A549 (cell line): Measurements from ENCODE around the gene RNMT.

Experiments used
- CEBPB ChIP-seq, 2 experiments: fragments of >200 bp in 1 of 2; sonication (Bioruptor Twin) in 1 of 2; formaldehyde crosslinking in 1 of 2; IDR thresholded peaks; 2 replicates each; pipeline ENCODE4 v1.6.1; 2012 to 2016
- EP300 ChIP-seq, 2 experiments: fragments of >200 bp; sonication (Bioruptor Twin); formaldehyde crosslinking; IDR thresholded peaks; 2 replicates in 1 of 2; 3 replicates in 1 of 2; pipeline ENCODE4 v1.6.1; 2016 to 2017
- FOSL2 ChIP-seq, 2 experiments: fragments of 450-650 bp in 1 of 2; fragments of >200 bp in 1 of 2; sonication (Bioruptor Twin) in 1 of 2; formaldehyde crosslinking; IDR thresholded peaks; 2 replicates each; pipeline versions ENCODE4 v1.5.0 to v1.6.1; 2016 to 2020; ENCODE audit warnings: mild to moderate bottlenecking in 1 of 2, moderate library complexity in 1 of 2
- KDM5A ChIP-seq: fragments of 200-600 bp; sonication (generic); IDR thresholded peaks from 2 replicates; pipeline ENCODE4 v1.6.1; 2016; ENCODE audit warnings: antibody characterized with exemption, mild to moderate bottlenecking
- MAFK ChIP-seq: fragments of 450-650 bp; IDR thresholded peaks from 2 replicates; pipeline ENCODE4 v1.6.1; 2014; ENCODE audit not compliant: partially characterized antibody
- SREBF2 ChIP-seq: fragments of 450-650 bp; IDR thresholded peaks from 2 replicates; pipeline ENCODE4 v1.6.1; 2014; ENCODE audit warnings: mild to moderate bottlenecking, moderate library complexity
- ZFP36 ChIP-seq: fragments of 450-650 bp; IDR thresholded peaks from 2 replicates; pipeline ENCODE4 v1.6.1; 2014; ENCODE audit warnings: borderline replicate concordance; ENCODE audit not compliant: partially characterized antibody
- TF ChIP-seq, protein P1 (sequence below): fragments of 200-600 bp; sonication (generic); IDR thresholded peaks from 2 replicates; pipeline ENCODE4 v1.6.1; 2016; ENCODE audit warnings: antibody characterized with exemption, mild to moderate bottlenecking, moderate library complexity
- TF ChIP-seq, protein P2 (sequence below): fragments of >200 bp; sonication (Bioruptor Twin); formaldehyde crosslinking; IDR thresholded peaks from 3 replicates; pipeline ENCODE4 v1.5.1; 2016
- TF ChIP-seq, protein P3 (sequence below): IDR thresholded peaks from 2 replicates; pipeline ENCODE4 v1.6.1; 2012
- TF ChIP-seq, protein P4 (sequence below): fragments of 450-650 bp; IDR thresholded peaks from 2 replicates; pipeline ENCODE4 v1.6.1; 2014; ENCODE audit warnings: antibody characterized with exemption

DNA sequence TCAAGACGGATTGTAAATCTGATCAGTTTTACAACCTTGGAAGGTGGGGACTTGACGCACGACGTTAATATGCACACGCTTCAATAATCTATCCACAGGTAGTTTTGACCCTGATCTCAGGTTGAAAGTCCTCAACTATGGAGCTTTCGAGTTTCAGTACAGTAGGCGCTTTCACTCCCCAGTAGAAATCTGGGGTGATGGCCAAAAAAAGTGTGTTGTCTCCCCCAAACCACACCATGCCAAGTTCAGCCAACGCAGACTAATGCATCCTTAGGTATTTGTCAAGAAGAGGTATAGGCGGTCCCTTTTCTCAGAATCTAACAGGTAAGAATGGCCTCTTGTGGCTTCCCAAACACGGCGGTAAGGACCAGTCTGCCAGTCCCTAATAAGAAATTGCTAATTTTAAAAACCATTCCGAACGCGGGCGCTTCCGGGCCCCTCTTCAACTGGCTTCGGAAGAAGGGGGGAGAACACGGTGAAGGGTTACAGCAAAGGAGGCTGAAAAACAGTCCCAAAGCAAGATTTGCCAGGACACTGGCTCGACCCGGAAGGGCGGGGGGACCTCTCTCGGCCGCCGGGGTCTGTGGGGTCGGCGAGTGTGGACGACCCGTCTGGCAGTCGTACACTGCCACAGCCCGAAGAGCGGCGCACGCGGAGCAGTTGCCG is 774 bp upstream of the RNMT start:
- TF ChIP-seq SREBF2 (no peak), ZFP36 (no peak), EP300 (IDR thresholded peaks at IDR 0.05) (no peak), CEBPB (IDR thresholded peaks at IDR 0.05) (no peak), FOSL2 (IDR thresholded peaks at IDR 0.05) (no peak), FOSL2 (CRISPR knock-in tag; IDR thresholded peaks at IDR 0.05) (no peak), MAFK (no peak), KDM5A (no peak)
- TF ChIP-seq, protein P1, sequence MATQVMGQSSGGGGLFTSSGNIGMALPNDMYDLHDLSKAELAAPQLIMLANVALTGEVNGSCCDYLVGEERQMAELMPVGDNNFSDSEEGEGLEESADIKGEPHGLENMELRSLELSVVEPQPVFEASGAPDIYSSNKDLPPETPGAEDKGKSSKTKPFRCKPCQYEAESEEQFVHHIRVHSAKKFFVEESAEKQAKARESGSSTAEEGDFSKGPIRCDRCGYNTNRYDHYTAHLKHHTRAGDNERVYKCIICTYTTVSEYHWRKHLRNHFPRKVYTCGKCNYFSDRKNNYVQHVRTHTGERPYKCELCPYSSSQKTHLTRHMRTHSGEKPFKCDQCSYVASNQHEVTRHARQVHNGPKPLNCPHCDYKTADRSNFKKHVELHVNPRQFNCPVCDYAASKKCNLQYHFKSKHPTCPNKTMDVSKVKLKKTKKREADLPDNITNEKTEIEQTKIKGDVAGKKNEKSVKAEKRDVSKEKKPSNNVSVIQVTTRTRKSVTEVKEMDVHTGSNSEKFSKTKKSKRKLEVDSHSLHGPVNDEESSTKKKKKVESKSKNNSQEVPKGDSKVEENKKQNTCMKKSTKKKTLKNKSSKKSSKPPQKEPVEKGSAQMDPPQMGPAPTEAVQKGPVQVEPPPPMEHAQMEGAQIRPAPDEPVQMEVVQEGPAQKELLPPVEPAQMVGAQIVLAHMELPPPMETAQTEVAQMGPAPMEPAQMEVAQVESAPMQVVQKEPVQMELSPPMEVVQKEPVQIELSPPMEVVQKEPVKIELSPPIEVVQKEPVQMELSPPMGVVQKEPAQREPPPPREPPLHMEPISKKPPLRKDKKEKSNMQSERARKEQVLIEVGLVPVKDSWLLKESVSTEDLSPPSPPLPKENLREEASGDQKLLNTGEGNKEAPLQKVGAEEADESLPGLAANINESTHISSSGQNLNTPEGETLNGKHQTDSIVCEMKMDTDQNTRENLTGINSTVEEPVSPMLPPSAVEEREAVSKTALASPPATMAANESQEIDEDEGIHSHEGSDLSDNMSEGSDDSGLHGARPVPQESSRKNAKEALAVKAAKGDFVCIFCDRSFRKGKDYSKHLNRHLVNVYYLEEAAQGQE = no peak
- TF ChIP-seq, protein P2, sequence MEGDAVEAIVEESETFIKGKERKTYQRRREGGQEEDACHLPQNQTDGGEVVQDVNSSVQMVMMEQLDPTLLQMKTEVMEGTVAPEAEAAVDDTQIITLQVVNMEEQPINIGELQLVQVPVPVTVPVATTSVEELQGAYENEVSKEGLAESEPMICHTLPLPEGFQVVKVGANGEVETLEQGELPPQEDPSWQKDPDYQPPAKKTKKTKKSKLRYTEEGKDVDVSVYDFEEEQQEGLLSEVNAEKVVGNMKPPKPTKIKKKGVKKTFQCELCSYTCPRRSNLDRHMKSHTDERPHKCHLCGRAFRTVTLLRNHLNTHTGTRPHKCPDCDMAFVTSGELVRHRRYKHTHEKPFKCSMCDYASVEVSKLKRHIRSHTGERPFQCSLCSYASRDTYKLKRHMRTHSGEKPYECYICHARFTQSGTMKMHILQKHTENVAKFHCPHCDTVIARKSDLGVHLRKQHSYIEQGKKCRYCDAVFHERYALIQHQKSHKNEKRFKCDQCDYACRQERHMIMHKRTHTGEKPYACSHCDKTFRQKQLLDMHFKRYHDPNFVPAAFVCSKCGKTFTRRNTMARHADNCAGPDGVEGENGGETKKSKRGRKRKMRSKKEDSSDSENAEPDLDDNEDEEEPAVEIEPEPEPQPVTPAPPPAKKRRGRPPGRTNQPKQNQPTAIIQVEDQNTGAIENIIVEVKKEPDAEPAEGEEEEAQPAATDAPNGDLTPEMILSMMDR = no peak
- TF ChIP-seq, protein P3, sequence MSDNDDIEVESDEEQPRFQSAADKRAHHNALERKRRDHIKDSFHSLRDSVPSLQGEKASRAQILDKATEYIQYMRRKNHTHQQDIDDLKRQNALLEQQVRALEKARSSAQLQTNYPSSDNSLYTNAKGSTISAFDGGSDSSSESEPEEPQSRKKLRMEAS = no peak
- TF ChIP-seq, protein P4, sequence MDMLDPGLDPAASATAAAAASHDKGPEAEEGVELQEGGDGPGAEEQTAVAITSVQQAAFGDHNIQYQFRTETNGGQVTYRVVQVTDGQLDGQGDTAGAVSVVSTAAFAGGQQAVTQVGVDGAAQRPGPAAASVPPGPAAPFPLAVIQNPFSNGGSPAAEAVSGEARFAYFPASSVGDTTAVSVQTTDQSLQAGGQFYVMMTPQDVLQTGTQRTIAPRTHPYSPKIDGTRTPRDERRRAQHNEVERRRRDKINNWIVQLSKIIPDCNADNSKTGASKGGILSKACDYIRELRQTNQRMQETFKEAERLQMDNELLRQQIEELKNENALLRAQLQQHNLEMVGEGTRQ = no peak
